KG1 (cell line): ENCODE data around the gene TMEM178B.
"Not testable (repeated sequence)": the region's sequence is repeated elsewhere in the genome, so short reads cannot be mapped to it uniquely, and the experiment has no call there.

Source experiments
- DNase-seq: peaks from one replicate; lab custom pipeline; 2025; lab: John Stamatoyannopoulos, UW

The TMEM178B gene

DNA sequence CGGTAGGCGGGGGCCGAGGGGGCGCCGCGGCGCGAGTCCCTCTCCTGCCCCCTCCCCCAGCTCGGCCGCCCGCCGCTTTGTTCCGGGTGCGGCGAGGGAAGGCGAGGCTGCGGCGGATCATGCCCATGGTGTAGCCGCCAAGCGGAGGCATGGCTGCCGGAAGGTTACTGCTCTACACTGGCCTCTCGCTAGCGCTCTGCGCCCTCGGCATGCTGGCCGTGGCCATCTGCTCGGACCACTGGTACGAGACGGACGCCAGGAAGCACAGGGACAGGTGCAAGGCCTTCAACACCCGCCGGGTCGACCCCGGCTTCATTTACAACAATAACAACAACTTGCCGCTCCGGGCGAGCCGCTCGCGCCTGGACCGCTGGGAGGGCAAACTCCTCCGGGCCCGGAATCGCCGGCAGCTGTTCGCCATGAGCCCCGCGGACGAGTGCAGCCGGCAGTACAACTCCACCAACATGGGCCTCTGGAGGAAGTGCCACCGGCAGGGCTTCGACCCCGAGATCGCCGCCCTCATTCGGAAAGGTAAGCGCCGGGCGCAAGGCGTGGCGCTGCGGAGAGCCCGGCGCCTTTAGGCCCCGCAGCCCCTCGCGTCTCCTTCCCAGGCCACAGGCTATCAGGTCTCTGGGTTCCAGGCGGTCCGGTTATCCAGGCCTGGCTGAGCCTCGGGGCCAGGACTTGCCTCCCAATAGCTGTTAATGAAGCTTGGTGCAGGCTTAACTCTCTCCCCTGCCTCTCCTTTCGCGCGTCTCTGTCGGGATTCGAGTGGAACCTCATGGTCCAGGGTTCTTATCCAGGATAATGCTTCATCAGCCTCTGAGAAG, 513 bp downstream of the TMEM178B start:
- no peak for DNase-seq

GRCh38 chr7:141074997-141075396, 1.1 kb downstream of the TMEM178B start:
- DNase-seq, result no peak

DNA sequence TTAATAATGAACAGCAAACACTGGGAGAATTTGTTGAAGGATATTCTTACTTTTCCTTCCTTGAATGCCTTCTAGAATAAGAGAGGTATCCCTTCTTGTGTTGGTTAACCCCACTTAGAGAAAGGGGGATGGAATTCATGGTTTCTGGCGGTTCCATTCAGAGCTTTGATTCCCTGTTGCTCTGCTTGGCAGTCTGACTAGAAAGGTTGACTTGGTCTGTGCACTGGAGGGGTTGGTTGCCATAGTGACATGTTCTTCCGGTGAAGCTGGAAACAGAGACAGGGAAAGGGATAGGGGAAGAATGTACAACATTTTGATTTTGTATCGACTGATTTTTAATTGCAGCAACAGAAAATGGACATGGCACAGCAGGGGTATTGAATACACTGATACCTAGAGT, 2.5 kb downstream of the TMEM178B start:
- no peak for DNase-seq

DNA sequence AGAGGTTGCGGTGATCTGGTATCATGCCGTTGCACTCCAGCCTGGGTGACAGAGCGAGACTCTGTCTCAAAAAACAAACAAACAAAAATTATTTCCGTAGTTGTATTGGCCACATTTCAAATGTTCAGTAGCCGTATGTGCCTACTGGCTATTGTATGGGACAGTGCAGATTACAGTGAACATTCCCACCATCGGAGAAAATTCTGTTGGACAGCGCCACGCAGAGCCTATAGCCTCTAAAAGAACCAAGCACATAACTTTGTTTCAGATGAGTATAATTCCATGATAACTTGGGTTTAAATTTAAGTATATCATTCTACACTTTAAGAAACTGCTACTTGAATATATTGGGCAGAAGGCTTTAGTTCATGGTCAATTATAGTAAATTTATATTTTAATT, 5.4 kb downstream of the TMEM178B start:
- no peak for DNase-seq

GRCh38 chr7:141089490-141089889, 15.6 kb downstream of the TMEM178B start:
- DNase-seq, result not testable (repeated sequence)

- no peak for DNase-seq
Observed at GRCh38 chr7:141094336-141095070, 20.6 kb downstream of the TMEM178B start.

- DNase-seq, result no peak
Observed at GRCh38 chr7:141097430-141097829, 23.6 kb downstream of the TMEM178B start.

DNA sequence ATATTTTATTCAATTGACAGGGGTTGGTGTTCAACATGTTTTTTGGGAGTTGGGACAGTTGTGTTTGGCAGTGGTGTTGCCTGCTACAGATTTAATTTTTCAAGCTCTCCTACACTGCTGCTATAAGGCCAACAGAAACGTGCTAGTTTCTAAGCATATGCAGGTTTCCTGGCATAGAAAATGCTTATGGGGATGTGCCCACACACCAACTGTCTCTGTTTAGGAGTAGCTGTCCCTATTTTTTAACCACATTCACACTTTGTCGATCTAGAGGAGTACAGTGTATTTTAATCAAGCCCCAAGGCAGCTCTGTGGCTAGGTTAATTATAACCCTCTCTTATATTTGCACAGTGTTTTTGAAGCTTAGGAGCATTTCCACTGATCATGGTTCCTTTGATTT, 28.6 kb downstream of the TMEM178B start:
- DNase-seq, result no peak

DNA sequence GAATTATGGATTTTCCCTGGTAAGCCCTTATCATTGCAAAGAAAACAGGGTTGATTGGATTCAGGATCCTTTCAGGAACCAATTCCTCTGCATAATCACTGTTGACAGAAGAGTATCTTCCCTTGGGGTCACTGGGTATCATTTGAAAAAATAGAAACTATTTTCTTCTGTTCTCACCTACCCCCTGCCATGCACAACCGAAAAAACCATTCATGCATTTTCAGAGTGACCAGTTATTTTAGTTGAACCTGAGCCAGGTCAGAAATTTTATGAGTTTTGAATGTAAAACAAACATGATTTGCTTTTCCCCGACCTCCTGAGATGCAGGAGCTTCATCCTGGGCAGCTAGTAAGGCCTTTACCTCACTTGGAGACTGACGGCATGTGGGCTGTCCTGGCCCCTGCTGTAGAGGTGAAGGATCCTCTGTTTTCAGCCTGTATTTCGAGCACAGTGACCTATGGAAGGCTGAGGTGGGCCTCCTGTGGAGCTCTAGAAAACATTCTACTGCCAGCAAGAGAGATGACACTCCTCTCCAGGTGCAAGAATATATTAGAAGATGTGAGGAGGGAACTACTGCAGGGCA, 30.1 kb downstream of the TMEM178B start:
- DNase-seq, result no peak

DNA sequence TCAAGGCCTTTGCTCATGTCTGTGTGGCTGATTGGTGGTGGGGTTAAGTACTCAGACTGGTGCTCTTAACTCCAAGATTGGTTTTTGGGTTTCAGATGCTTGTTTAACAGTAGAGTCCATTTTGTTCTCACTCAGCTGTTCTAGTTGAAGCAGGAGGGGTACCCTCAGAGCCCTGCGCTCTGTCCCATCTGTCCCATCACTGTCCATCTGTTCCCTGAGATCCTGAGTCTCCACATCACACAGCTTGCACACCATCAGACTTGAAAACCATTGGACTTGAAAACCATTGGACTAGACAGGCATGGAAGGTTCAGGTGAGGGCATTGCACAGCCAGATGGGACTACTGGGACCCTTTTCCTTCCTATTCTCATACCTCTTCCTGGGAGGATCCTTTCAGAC, 39.3 kb downstream of the TMEM178B start:
- no peak for DNase-seq

GRCh38 chr7:141114029-141114664, 40.3 kb downstream of the TMEM178B start:
- DNase-seq, result no peak

- no peak for DNase-seq
Observed at GRCh38 chr7:141115965-141116364, 42.1 kb downstream of the TMEM178B start.

DNA sequence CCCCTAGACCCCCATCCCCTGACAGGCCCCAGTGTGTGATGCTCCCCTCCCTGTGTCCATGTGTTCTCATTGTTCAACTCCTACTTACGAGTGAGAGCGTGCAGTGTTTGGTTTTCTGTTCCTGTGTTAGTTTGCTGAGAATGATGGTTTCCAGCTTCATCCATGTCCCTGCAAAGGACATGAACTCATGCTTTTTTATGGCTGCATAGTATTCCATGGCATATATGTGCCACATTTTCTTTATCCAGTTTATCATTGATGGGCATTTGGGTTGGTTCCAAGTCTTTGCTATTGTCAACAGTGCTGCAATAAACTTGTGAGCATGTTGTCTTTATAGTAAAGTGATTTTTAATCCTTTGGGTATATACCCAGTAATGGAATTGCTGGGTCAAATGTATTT, 42.8 kb downstream of the TMEM178B start:
- DNase-seq, result not testable (repeated sequence)

DNA sequence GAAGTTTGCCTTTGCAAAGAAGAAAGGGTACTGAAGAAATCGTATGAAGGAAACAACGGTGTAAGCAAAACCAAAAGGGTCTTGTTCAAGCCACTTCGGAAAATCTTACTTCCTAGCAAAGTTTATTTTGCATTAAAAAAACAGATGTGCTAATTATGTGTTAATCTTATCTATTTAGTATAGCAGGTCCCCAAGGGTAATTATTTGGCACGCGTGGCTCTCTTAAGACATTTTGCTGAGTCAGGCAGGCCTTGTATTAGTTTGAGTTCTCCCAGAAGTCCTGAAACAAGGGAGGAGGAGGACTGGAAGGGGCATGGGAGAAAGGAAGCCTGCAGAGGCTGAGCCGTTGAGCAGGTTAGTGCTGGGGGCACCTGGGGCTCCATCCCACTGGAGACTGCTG, 44.9 kb downstream of the TMEM178B start:
- no peak for DNase-seq

DNA sequence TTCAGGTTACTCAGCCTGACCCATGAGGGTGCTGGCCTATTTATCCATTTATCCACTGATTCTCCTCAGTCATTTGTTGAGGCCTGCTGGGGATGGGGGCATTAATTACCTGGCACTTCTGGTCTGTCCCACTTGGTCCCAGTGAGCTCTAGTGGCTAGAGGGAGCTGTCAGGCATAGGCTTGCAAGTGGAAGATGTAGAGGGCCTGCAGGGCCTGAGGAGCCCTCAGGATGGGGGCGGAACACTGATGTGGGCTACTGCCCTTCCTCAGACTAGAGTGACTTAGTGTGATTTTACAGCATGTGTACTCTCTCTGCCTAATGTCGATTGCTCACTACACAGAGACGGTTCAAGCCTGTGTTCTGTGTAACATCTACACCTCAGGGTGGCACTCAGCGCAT, 45.3 kb downstream of the TMEM178B start:
- DNase-seq, result no peak

- no peak for DNase-seq
Observed at GRCh38 chr7:141122736-141123135, 48.9 kb downstream of the TMEM178B start.

- no peak for DNase-seq
Observed at GRCh38 chr7:141123522-141123921, 49.7 kb downstream of the TMEM178B start.

DNA sequence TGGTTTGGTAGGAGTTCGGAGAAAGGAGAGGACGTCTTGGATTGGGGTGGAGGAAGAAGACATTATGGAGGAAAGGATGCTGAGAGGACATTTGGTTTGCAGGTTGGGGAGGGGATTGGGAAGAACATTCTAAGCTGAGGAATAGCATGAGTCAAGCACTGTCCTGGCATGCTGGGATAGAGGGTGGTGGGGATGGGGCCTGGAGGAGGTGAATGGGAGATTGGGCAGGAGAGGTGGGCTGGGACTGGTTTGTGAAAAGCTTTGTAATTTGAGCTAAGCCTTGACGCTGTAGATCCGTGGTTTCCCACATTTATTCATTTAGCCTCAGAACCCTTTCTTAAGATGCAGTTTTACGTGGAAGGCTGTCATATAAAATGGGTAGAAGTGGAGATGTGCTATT, 52.2 kb downstream of the TMEM178B start:
- no peak for DNase-seq

- DNase-seq, result no peak
Observed at GRCh38 chr7:141128506-141128905, 54.6 kb downstream of the TMEM178B start.

- no peak for DNase-seq
Observed at GRCh38 chr7:141128931-141129330, 55.1 kb downstream of the TMEM178B start.

GRCh38 chr7:141132671-141133070, 58.8 kb downstream of the TMEM178B start:
- no peak for DNase-seq

DNA sequence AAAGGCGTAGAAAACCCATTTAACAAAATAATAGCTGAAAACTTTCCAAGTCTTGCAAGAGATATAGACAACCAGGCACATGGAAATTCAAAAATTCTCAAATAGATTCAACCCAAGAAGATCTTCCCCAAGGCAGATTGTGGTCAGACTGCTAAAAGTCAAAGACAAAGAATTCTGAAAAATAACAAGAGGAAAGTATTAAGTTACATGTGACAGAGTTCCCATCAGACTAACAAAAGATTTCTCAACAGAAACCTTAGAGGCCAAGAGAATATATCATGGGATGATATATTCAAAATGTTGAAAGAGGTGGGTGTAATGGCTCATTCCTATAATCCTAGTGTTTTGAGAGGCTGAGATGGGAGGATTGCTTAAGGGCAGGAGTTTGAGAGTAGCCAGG, 59.8 kb downstream of the TMEM178B start:
- no peak for DNase-seq

DNA sequence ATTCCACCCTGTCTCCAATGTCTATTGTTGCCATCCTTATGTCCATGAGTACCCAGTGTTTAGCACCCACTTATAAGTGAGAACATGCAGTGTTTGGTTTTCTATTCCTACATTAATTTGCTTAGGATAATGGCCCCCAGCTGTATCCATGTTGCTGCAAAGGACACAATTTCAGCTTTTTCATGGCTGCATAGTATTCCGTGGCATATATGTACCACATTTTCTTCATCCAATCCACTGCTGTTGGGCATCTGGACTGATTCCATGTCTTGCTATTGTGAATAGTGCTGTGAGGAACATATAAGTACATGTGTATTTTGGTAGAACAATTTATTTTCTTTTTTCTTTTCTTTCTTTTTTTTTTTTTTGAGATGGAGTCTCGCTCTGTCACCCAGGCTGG, 68.2 kb downstream of the TMEM178B start:
- no peak for DNase-seq
